A673 (cell line): ENCODE data around the gene CTU2.

Source experiments
- EZH2 ChIP-seq: fragments of 200-600 bp; sonication (generic); IDR thresholded peaks from 2 replicates; pipeline ENCODE4 v1.6.1; 2017; ENCODE audit warnings: borderline replicate concordance, low read depth, mild to moderate bottlenecking, mixed read lengths, antibody characterized with exemption, low read length; ENCODE audit not compliant: poor library complexity, severe bottlenecking
- TF ChIP-seq, protein P1 (sequence below): fragments of 300-800, 200-600 bp; sonication (generic); conservative IDR thresholded peaks from 2 replicates; pipeline ENCODE4 v1.5.1; 2017; ENCODE audit warnings: low read depth, mild to moderate bottlenecking, antibody characterized with exemption, low read length, moderate library complexity, mixed read lengths

GRCh38 chr16:88706229-88706964 is at the start of gene CTU2, which contains the start of gene RNF166:
- TF ChIP-seq, protein P1, sequence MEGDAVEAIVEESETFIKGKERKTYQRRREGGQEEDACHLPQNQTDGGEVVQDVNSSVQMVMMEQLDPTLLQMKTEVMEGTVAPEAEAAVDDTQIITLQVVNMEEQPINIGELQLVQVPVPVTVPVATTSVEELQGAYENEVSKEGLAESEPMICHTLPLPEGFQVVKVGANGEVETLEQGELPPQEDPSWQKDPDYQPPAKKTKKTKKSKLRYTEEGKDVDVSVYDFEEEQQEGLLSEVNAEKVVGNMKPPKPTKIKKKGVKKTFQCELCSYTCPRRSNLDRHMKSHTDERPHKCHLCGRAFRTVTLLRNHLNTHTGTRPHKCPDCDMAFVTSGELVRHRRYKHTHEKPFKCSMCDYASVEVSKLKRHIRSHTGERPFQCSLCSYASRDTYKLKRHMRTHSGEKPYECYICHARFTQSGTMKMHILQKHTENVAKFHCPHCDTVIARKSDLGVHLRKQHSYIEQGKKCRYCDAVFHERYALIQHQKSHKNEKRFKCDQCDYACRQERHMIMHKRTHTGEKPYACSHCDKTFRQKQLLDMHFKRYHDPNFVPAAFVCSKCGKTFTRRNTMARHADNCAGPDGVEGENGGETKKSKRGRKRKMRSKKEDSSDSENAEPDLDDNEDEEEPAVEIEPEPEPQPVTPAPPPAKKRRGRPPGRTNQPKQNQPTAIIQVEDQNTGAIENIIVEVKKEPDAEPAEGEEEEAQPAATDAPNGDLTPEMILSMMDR: no peak
- no peak for TF ChIP-seq EZH2
